Measurements from ENCODE around the gene DOCK1. TPM values are rescaled to one million over a fixed set of nuclear protein-coding genes. Genes with fewer than 3 reads are reported as not detected.

DOCK1 gene
- polyA plus RNA-seq, 1 experiment = 37.9 TPM

- ChIA-PET CTCF (no interaction called here), POLR2A (no interaction called here)
- Histone ChIP-seq H3K27ac (ENCODE audit: low read depth, low read length) (no peak overlapping the region), H3K27me3 (ENCODE audit: control insufficient read depth, insufficient read depth, low read length) (no peaks in the 10 kb centered on the region), H3K4me3 (ENCODE audit: low read depth, low read length) (no peak overlapping the region), H3K9me3 (ENCODE audit: control insufficient read depth, insufficient read depth, low read length) (no peaks in the 10 kb centered on the region)
- DNase-seq (ENCODE audit: low read depth, low spot score) = no peak
- TF ChIP-seq CTCF (IDR thresholded peaks at IDR 0.05; ENCODE audit: low read depth, low read length) = no peak
These were observed 72.0 kb downstream of the DOCK1 start for GRCh38 chr10:126977216-126977615.

GRCh38 chr10:126979311-126979710 lies 74.1 kb downstream of the DOCK1 start:
- POLR2A ChIA-PET = no interaction called here
- Histone ChIP-seq H3K27me3 (ENCODE audit: control insufficient read depth, insufficient read depth, low read length) (no peaks in the 10 kb centered on the region), H3K9me3 (ENCODE audit: control insufficient read depth, insufficient read depth, low read length) (no peaks in the 10 kb centered on the region), H3K27ac (ENCODE audit: low read depth, low read length) (no peak overlapping the region), H3K4me3 (ENCODE audit: low read depth, low read length) (no peak overlapping the region)
- no peak for TF ChIP-seq CTCF (IDR thresholded peaks at IDR 0.05; ENCODE audit: low read depth, low read length)
- CTCF ChIA-PET = no interaction called here
- no peak for DNase-seq (ENCODE audit: low read depth, low spot score)

GRCh38 chr10:126993208-126993607 lies 88.0 kb downstream of the DOCK1 start:
- ChIA-PET CTCF (no interaction called here), POLR2A (no interaction called here)
- Histone ChIP-seq H3K27me3 (ENCODE audit: control insufficient read depth, insufficient read depth, low read length) (no peaks in the 10 kb centered on the region), H3K4me3 (ENCODE audit: low read depth, low read length) (no peak overlapping the region), H3K27ac (ENCODE audit: low read depth, low read length) (no peak overlapping the region), H3K9me3 (ENCODE audit: control insufficient read depth, insufficient read depth, low read length) (peaks cover 4% of the 10 kb centered on the region; the same call in 1 of the 2 replicates)
- TF ChIP-seq CTCF (IDR thresholded peaks at IDR 0.05; ENCODE audit: low read depth, low read length) = no peak
- DNase-seq (ENCODE audit: low read depth, low spot score) = no peak

GRCh38 chr10:126997801-126998590 lies 92.8 kb downstream of the DOCK1 start:
- TF ChIP-seq CTCF (IDR thresholded peaks at IDR 0.05; ENCODE audit: low read depth, low read length) = no peak
- CTCF ChIA-PET = no interaction called here

GRCh38 chr10:127000598-127000997 lies 95.4 kb downstream of the DOCK1 start:
- Histone ChIP-seq H3K4me3 (ENCODE audit: low read depth, low read length) (no peak overlapping the region), H3K9me3 (ENCODE audit: control insufficient read depth, insufficient read depth, low read length) (no peaks in the 10 kb centered on the region), H3K27me3 (ENCODE audit: control insufficient read depth, insufficient read depth, low read length) (no peaks in the 10 kb centered on the region), H3K27ac (ENCODE audit: low read depth, low read length) (no peak overlapping the region)
- TF ChIP-seq CTCF (IDR thresholded peaks at IDR 0.05; ENCODE audit: low read depth, low read length) = no peak
- CTCF ChIA-PET = no interaction called here
- no peak for DNase-seq (ENCODE audit: low read depth, low spot score)
- POLR2A ChIA-PET = no interaction called here

More at GRCh38 chr10:126997801-126998590, 92.8 kb downstream of the DOCK1 start:
- Histone ChIP-seq H3K9me3 (ENCODE audit: control insufficient read depth, insufficient read depth, low read length) (peaks cover 4% of the 10 kb centered on the region; the same call in 1 of the 2 replicates), H3K27ac (ENCODE audit: low read depth, low read length) (no peak overlapping the region), H3K4me3 (ENCODE audit: low read depth, low read length) (no peak overlapping the region), H3K27me3 (ENCODE audit: control insufficient read depth, insufficient read depth, low read length) (no peaks in the 10 kb centered on the region)
- POLR2A ChIA-PET = no interaction called here
- no peak for DNase-seq (ENCODE audit: low read depth, low spot score)

All from AG04450 (cell line).